ENCODE measurements around the gene MBD2. TPM values are rescaled to one million over a fixed set of nuclear protein-coding genes. Genes with fewer than 3 reads are reported as not detected.
"Not testable (repeated sequence)": the region's sequence is repeated elsewhere in the genome, so short reads cannot be mapped to it uniquely, and the experiment has no call there.

Gene MBD2
- total RNA-seq, 6 donors from 2014 or later: 28.7 to 106 (median 52.8) TPM

- H3K36me3 ChIP-seq: peaks cover 0 to 3% (median 0%) of the 10 kb centered on the region in 4 donors
- peaks cover 25 to 55% (median 35%) of the 10 kb centered on the region in 4 donors for H3K4me1 ChIP-seq
- no peaks in the 10 kb centered on the region for H3K9me3 ChIP-seq
- no peaks in the 10 kb centered on the region for H3K27me3 ChIP-seq
- 78 to 79% methylated on average over 2 of the region's 2 CpGs for WGBS, 2 donors
- no peak for ATAC-seq (ENCODE audit: low FRiP score in 2 of 2)
- TF ChIP-seq POLR2A (IDR thresholded peaks at IDR 0.05) (no peak), POLR2AphosphoS5 (IDR thresholded peaks at IDR 0.05) (no peak), CTCF (IDR thresholded peaks at IDR 0.05) (no peak), EP300 (IDR thresholded peaks at IDR 0.05) (no peak)
- H3K27ac ChIP-seq: no peak overlapping the region
- H3K4me3 ChIP-seq: no peak overlapping the region
- no peak for DNase-seq
Observed at GRCh38 chr18:54220406-54220805, 4.1 kb downstream of the MBD2 start.

DNA sequence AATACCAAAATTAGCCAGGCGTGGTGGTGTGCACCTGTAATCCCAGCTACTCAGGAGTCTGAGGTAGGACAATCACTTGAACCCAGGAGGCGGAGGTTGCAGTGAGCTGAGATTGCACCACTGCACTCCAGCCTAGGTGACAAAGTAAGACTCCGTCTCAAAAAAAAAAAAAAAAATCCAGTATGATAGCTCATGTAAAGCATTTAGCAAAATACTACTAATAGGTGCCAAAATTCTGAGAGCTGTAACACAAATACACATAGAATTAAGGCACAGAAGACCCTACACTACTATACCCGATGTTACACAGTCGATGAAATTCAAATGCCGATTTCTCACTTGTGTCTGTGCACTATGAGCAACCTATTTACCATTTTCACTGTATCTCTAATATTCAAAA, 5.7 kb downstream of the MBD2 start:
- 88 to 94% methylated on average over 6 of the region's 6 CpGs for WGBS, 2 donors

GRCh38 chr18:54218299-54218698, 6.2 kb downstream of the MBD2 start:
- peaks cover 0 to 3% (median 0%) of the 10 kb centered on the region in 4 donors for H3K36me3 ChIP-seq
- H3K27ac ChIP-seq: no peak overlapping the region
- no peaks in the 10 kb centered on the region for H3K27me3 ChIP-seq
- no peaks in the 10 kb centered on the region for H3K9me3 ChIP-seq
- no peak for DNase-seq
- no peak for ATAC-seq (ENCODE audit: low FRiP score in 2 of 2)
- peaks cover 21 to 52% (median 37%) of the 10 kb centered on the region in 4 donors for H3K4me1 ChIP-seq
- H3K4me3 ChIP-seq: no peak overlapping the region
- no peak for TF ChIP-seq POLR2AphosphoS5 (IDR thresholded peaks at IDR 0.05)
- no peak for TF ChIP-seq EP300 (IDR thresholded peaks at IDR 0.05)
- no peak for TF ChIP-seq CTCF (IDR thresholded peaks at IDR 0.05)
- TF ChIP-seq POLR2A (IDR thresholded peaks at IDR 0.05): no peak
- WGBS, 2 donors: 90 to 91% methylated on average over 2 of the region's 2 CpGs

More for the DNA sequence above, 5.7 kb downstream of the MBD2 start:
- H3K4me3 ChIP-seq; DNase-seq; H3K27me3 ChIP-seq; H3K27ac ChIP-seq; ATAC-seq (ENCODE audit: low FRiP score in 2 of 2); H3K9me3 ChIP-seq; H3K36me3 ChIP-seq: not testable (repeated sequence)
- peaks cover 25 to 56% (median 38%) of the 10 kb centered on the region in 4 donors for H3K4me1 ChIP-seq

GRCh38 chr18:54217624-54218023, 6.8 kb downstream of the MBD2 start:
- no peak for ATAC-seq (ENCODE audit: low FRiP score in 2 of 2)
- Histone ChIP-seq H3K36me3 (peaks cover 0 to 3% (median 0%) of the 10 kb centered on the region in 4 donors), H3K4me3 (no peak overlapping the region), H3K27ac (no peak overlapping the region), H3K27me3 (no peaks in the 10 kb centered on the region), H3K4me1 (peaks cover 14 to 45% (median 31%) of the 10 kb centered on the region in 4 donors), H3K9me3 (no peaks in the 10 kb centered on the region)
- no peak for DNase-seq
- TF ChIP-seq CTCF (IDR thresholded peaks at IDR 0.05) (no peak), EP300 (IDR thresholded peaks at IDR 0.05) (no peak), POLR2A (IDR thresholded peaks at IDR 0.05) (no peak), POLR2AphosphoS5 (IDR thresholded peaks at IDR 0.05) (no peak)
- WGBS, 2 donors: 92 to 96% methylated on average over 1 of the region's 1 CpG

- DNase-seq: no peak
- no peak overlapping the region for H3K27ac ChIP-seq
- peaks cover 0 to 3% (median 0%) of the 10 kb centered on the region in 4 donors for H3K36me3 ChIP-seq
- H3K9me3 ChIP-seq: no peaks in the 10 kb centered on the region
- no peak for ATAC-seq (ENCODE audit: low FRiP score in 2 of 2)
- TF ChIP-seq POLR2AphosphoS5 (IDR thresholded peaks at IDR 0.05) (no peak), CTCF (IDR thresholded peaks at IDR 0.05) (no peak), EP300 (IDR thresholded peaks at IDR 0.05) (no peak), POLR2A (IDR thresholded peaks at IDR 0.05) (no peak)
- no peak overlapping the region for H3K4me3 ChIP-seq
- H3K4me1 ChIP-seq: peaks cover 11 to 28% (median 20%) of the 10 kb centered on the region in 4 donors
- H3K27me3 ChIP-seq: no peaks in the 10 kb centered on the region
- 84 to 86% methylated on average over 3 of the region's 3 CpGs for WGBS, 2 donors
Observed at GRCh38 chr18:54215069-54215468, 9.4 kb downstream of the MBD2 start.
